ENCODE data around the gene WNK3. TPM values are rescaled to one million over a fixed set of nuclear protein-coding genes. Genes with fewer than 3 reads are reported as not detected.

WNK3 gene
- total RNA-seq, 1 donor from 2014 or later, result 50.2 TPM

- H3F3A ChIP-seq (ENCODE audit: low read depth), result no peaks in the 10 kb centered on the region
- H4K20me1 ChIP-seq (ENCODE audit: low read depth), result no peaks in the 10 kb centered on the region
- Mint-ChIP-seq H3K27ac (no peak overlapping the region), H3K4me1 (no peaks in the 10 kb centered on the region), H3K27me3 (ENCODE audit: insufficient read depth, low read depth) (no peaks in the 10 kb centered on the region), H3K36me3 (peaks cover 5% of the 10 kb centered on the region), H3K4me3 (no peak overlapping the region), H3K9me3 (no peaks in the 10 kb centered on the region)
- H3K27ac ChIP-seq, result no peak overlapping the region
- no peak for TF ChIP-seq CTCF (IDR thresholded peaks at IDR 0.05)
- no peak for TF ChIP-seq EZH2phosphoT487 (IDR thresholded peaks at IDR 0.05)
- TF ChIP-seq EZH2 (IDR thresholded peaks at IDR 0.05), result no peak
- H3K4me1 ChIP-seq, result no peaks in the 10 kb centered on the region
- no peak overlapping the region for H3K9ac ChIP-seq
- no peak overlapping the region for H3K4me3 ChIP-seq
- peaks cover 8% of the 10 kb centered on the region for H3K36me3 ChIP-seq
- H2AFZ ChIP-seq (replicated peaks), result no peak overlapping the region
- no peak overlapping the region for H3K4me2 ChIP-seq
- H3K9me3 ChIP-seq (ENCODE audit: low read depth), result no peaks in the 10 kb centered on the region
- no peaks in the 10 kb centered on the region for H3K27me3 ChIP-seq
- H3K79me2 ChIP-seq (ENCODE audit: low read depth), result no peaks in the 10 kb centered on the region
- no peak for DNase-seq (ENCODE audit: low spot score)
Observed at GRCh38 chrX:54292755-54293154, 65.1 kb downstream of the WNK3 start.

GRCh38 chrX:54291758-54292157 lies 66.1 kb downstream of the WNK3 start:
- TF ChIP-seq CTCF (IDR thresholded peaks at IDR 0.05) (no peak), EZH2phosphoT487 (IDR thresholded peaks at IDR 0.05) (no peak), EZH2 (IDR thresholded peaks at IDR 0.05) (no peak)
- no peaks in the 10 kb centered on the region for H3K27me3 ChIP-seq
- no peak for DNase-seq (ENCODE audit: low spot score)
- H3K4me3 Mint-ChIP-seq, result no peak overlapping the region
- no peak overlapping the region for H3K9ac ChIP-seq
- H4K20me1 ChIP-seq (ENCODE audit: low read depth), result no peaks in the 10 kb centered on the region
- H3K27me3 Mint-ChIP-seq (ENCODE audit: insufficient read depth, low read depth), result no peaks in the 10 kb centered on the region
- H3K36me3 Mint-ChIP-seq, result peaks cover 5% of the 10 kb centered on the region
- no peaks in the 10 kb centered on the region for H3F3A ChIP-seq (ENCODE audit: low read depth)
- H3K4me1 Mint-ChIP-seq, result no peaks in the 10 kb centered on the region
- H3K36me3 ChIP-seq, result peaks cover 8% of the 10 kb centered on the region
- no peak overlapping the region for H3K27ac Mint-ChIP-seq
- no peak overlapping the region for H3K4me3 ChIP-seq
- H3K79me2 ChIP-seq (ENCODE audit: low read depth), result no peaks in the 10 kb centered on the region
- no peaks in the 10 kb centered on the region for H3K9me3 ChIP-seq (ENCODE audit: low read depth)
- H3K4me1 ChIP-seq, result no peaks in the 10 kb centered on the region
- no peak overlapping the region for H3K27ac ChIP-seq
- H2AFZ ChIP-seq (replicated peaks), result no peak overlapping the region
- H3K4me2 ChIP-seq, result no peak overlapping the region
- no peaks in the 10 kb centered on the region for H3K9me3 Mint-ChIP-seq

GRCh38 chrX:54288968-54289367 lies 68.9 kb downstream of the WNK3 start:
- no peak for DNase-seq (ENCODE audit: low spot score)
- H3K9ac ChIP-seq, result no peak overlapping the region
- no peaks in the 10 kb centered on the region for H3K79me2 ChIP-seq (ENCODE audit: low read depth)
- Mint-ChIP-seq H3K27me3 (ENCODE audit: insufficient read depth, low read depth) (no peaks in the 10 kb centered on the region), H3K4me1 (no peaks in the 10 kb centered on the region), H3K4me3 (no peak overlapping the region), H3K9me3 (no peaks in the 10 kb centered on the region), H3K36me3 (peaks cover 6% of the 10 kb centered on the region), H3K27ac (no peak overlapping the region)
- H3K4me1 ChIP-seq, result no peaks in the 10 kb centered on the region
- peaks cover 8% of the 10 kb centered on the region for H3K36me3 ChIP-seq
- H3K9me3 ChIP-seq (ENCODE audit: low read depth), result no peaks in the 10 kb centered on the region
- H3F3A ChIP-seq (ENCODE audit: low read depth), result no peaks in the 10 kb centered on the region
- no peak overlapping the region for H3K27ac ChIP-seq
- no peak overlapping the region for H2AFZ ChIP-seq (replicated peaks)
- H3K4me3 ChIP-seq, result no peak overlapping the region
- H4K20me1 ChIP-seq (ENCODE audit: low read depth), result no peaks in the 10 kb centered on the region
- H3K4me2 ChIP-seq, result no peak overlapping the region
- no peak for TF ChIP-seq EZH2phosphoT487 (IDR thresholded peaks at IDR 0.05)
- no peak for TF ChIP-seq EZH2 (IDR thresholded peaks at IDR 0.05)
- no peak for TF ChIP-seq CTCF (IDR thresholded peaks at IDR 0.05)
- H3K27me3 ChIP-seq, result no peaks in the 10 kb centered on the region
